Neural cell (in vitro differentiated cells): Measurements from ENCODE around the gene KIN. TPM values are rescaled to one million over a fixed set of nuclear protein-coding genes. Genes with fewer than 3 reads are reported as not detected.
A peak's percentile ranks its signal among the peaks of the same experiment; 100 is the strongest.

ENCODE experiments used
- H2AFZ ChIP-seq: fragments of 200-600, 300-800 bp; sonication (generic), shearing (Covaris generic); 2 replicates; pipeline ENCODE4 v1.6.0; 2014; ENCODE audit warnings: low read depth, mild to moderate bottlenecking, antibody characterized with exemption, low read length, moderate library complexity
- H3F3A ChIP-seq: fragments of 200-600 bp; shearing (Covaris generic); 2 replicates; pipeline ENCODE4 v1.6.1; 2016; ENCODE audit warnings: mild to moderate bottlenecking, moderate library complexity, mixed read lengths, antibody characterized with exemption, low read length; ENCODE audit not compliant: insufficient read depth, poor library complexity, severe bottlenecking
- H3K27ac ChIP-seq: fragments of 200-600, 300-800 bp; sonication (generic), shearing (Covaris generic); 2 replicates; pipeline ENCODE4 v1.5.1; 2014; ENCODE audit warnings: mild to moderate bottlenecking, low read length, moderate library complexity
- H3K27me3 ChIP-seq: fragments of 300-800, 200-600 bp; sonication (generic), shearing (Covaris generic); 2 replicates; pipeline ENCODE4 v1.6.0; 2014; ENCODE audit warnings: mild to moderate bottlenecking, low read depth, low read length, moderate library complexity; ENCODE audit not compliant: insufficient read depth
- H3K36me3 ChIP-seq: fragments of 300-800, 200-600 bp; sonication (generic), shearing (Covaris generic); 2 replicates; pipeline ENCODE4 v1.5.1; 2014; ENCODE audit warnings: mild to moderate bottlenecking, antibody characterized with exemption, low read length, moderate library complexity; ENCODE audit not compliant: insufficient read depth
- H3K4me2 ChIP-seq: fragments of 300-800, 200-600 bp; sonication (generic), shearing (Covaris generic); 2 replicates; pipeline ENCODE4 v1.6.0; 2014; ENCODE audit warnings: mild to moderate bottlenecking, low read length
- H3K4me3 ChIP-seq: fragments of 300-800, 200-600 bp; sonication (generic), shearing (Covaris generic); 2 replicates; pipeline ENCODE4 v1.5.1; 2014; ENCODE audit warnings: mild to moderate bottlenecking, low read length, moderate library complexity
- H3K79me2 ChIP-seq: fragments of 200-600 bp; shearing (Covaris generic); replicated peaks from 2 replicates; pipeline ENCODE4 v1.6.0; 2014; ENCODE audit warnings: mild to moderate bottlenecking, low read length, moderate library complexity; ENCODE audit not compliant: insufficient read depth
- H3K9ac ChIP-seq: fragments of 300-800, 200-600 bp; sonication (generic), shearing (Covaris generic); 2 replicates; pipeline ENCODE4 v1.6.1; 2016; ENCODE audit warnings: mild to moderate bottlenecking, low read length, mixed read lengths
- H3K9me2 ChIP-seq: fragments of 200-600 bp; shearing (Covaris generic); 2 replicates; pipeline ENCODE4 v1.6.1; 2016; ENCODE audit warnings: mild to moderate bottlenecking, low read length, mixed read lengths; ENCODE audit not compliant: insufficient read depth
- H3K9me3 ChIP-seq: fragments of 200-600, 300-800 bp; sonication (generic), shearing (Covaris generic); 2 replicates; pipeline ENCODE4 v1.6.1; 2016; ENCODE audit warnings: mild to moderate bottlenecking, mixed run types, low read length, moderate library complexity, mixed read lengths
- H4K20me1 ChIP-seq: fragments of 200-600 bp; shearing (Covaris generic); 2 replicates; pipeline ENCODE4 v1.6.1; 2016; ENCODE audit warnings: mild to moderate bottlenecking, mixed run types; ENCODE audit not compliant: insufficient read depth
- EP300 ChIP-seq: fragments of 450-650 bp; conservative IDR thresholded peaks from 2 replicates; pipeline ENCODE4 v1.6.1; 2014; ENCODE audit warnings: antibody characterized with exemption, mild to moderate bottlenecking, moderate library complexity; ENCODE audit not compliant: poor library complexity, severe bottlenecking
- EZH2 ChIP-seq: fragments of 200-600, 300-800 bp; shearing (Covaris generic), sonication (generic); IDR thresholded peaks from 2 replicates; pipeline ENCODE4 v1.6.1; 2014; ENCODE audit warnings: antibody characterized with exemption, low read length, borderline replicate concordance, mild to moderate bottlenecking; ENCODE audit not compliant: insufficient read depth, poor library complexity, severe bottlenecking
- MXI1 ChIP-seq: fragments of 450-650 bp; conservative IDR thresholded peaks from 2 replicates; pipeline ENCODE4 v1.6.1; 2014; ENCODE audit warnings: antibody characterized with exemption, mild to moderate bottlenecking; ENCODE audit not compliant: poor library complexity, severe bottlenecking
- POLR2AphosphoS5 ChIP-seq: IDR thresholded peaks from 2 replicates; pipeline ENCODE4 v1.6.1; 2012
- RAD21 ChIP-seq: fragments of 450-650 bp; conservative IDR thresholded peaks from 2 replicates; pipeline ENCODE4 v1.6.1; 2014; ENCODE audit warnings: antibody characterized with exemption, mild to moderate bottlenecking, moderate library complexity
- REST ChIP-seq: IDR thresholded peaks from 2 replicates; pipeline ENCODE4 v1.6.1; 2012; ENCODE audit warnings: borderline replicate concordance
- SMC3 ChIP-seq: fragments of 450-650 bp; conservative IDR thresholded peaks from 2 replicates; pipeline ENCODE4 v1.6.1; 2014; ENCODE audit warnings: antibody characterized with exemption, mild to moderate bottlenecking, moderate library complexity; ENCODE audit not compliant: poor library complexity
- TAF1 ChIP-seq: IDR thresholded peaks from 2 replicates; pipeline ENCODE4 v1.6.1; 2012; ENCODE audit warnings: low read depth
- polyA plus RNA-seq: library from polyadenylated mRNA; depleted of rRNA; stranded (reverse); fragments of >200 nt; gene quantifications from 2 replicates; pipeline ENCODE4 v1.2.3, GENCODE V29; 2014
- TF ChIP-seq, protein P1 (sequence below): fragments of 450-650 bp; IDR thresholded peaks from 2 replicates; pipeline ENCODE4 v1.5.1; 2014; ENCODE audit warnings: antibody characterized with exemption, mild to moderate bottlenecking, moderate library complexity; ENCODE audit not compliant: poor library complexity, severe bottlenecking

Gene KIN
- polyA plus RNA-seq, 1 donor from 2014 or later: 24.4 TPM

DNA sequence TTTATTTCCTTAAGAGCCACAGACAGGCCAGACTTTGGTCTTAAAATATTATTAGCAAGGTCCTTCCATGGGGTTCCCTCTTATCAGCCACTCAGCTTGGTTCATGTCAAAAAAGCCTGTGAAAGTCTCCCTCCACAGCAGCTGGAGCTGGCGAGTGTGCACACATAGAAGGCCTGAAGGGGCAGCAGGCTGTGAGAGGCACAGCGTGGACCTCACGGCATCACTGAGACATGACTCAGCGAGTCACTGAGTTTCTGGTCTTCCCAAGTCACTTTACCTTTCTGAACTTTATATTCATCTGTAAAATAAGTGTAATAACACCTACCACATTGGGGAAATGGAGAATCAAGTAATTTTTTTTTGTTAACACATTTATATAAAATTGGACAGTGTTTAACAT, 39.2 kb upstream of the KIN start:
- Histone ChIP-seq H3K4me3 (no peak overlapping the region), H3K9me3 (no peaks in the 10 kb centered on the region), H4K20me1 (no peaks in the 10 kb centered on the region), H3K9me2 (no peaks in the 10 kb centered on the region), H3K4me2 (no peak overlapping the region), H3F3A (no peaks in the 10 kb centered on the region), H3K27ac (no peak overlapping the region), H3K79me2 (peaks cover 5% of the 10 kb centered on the region), H3K9ac (no peak overlapping the region), H2AFZ (no peak overlapping the region), H3K36me3 (no peaks in the 10 kb centered on the region), H3K27me3 (no peaks in the 10 kb centered on the region)
- TF ChIP-seq REST (no peak), TAF1 (no peak), MXI1 (no peak), SMC3 (no peak), RAD21 (no peak), EP300 (no peak), EZH2 (no peak)
- TF ChIP-seq, protein P1, sequence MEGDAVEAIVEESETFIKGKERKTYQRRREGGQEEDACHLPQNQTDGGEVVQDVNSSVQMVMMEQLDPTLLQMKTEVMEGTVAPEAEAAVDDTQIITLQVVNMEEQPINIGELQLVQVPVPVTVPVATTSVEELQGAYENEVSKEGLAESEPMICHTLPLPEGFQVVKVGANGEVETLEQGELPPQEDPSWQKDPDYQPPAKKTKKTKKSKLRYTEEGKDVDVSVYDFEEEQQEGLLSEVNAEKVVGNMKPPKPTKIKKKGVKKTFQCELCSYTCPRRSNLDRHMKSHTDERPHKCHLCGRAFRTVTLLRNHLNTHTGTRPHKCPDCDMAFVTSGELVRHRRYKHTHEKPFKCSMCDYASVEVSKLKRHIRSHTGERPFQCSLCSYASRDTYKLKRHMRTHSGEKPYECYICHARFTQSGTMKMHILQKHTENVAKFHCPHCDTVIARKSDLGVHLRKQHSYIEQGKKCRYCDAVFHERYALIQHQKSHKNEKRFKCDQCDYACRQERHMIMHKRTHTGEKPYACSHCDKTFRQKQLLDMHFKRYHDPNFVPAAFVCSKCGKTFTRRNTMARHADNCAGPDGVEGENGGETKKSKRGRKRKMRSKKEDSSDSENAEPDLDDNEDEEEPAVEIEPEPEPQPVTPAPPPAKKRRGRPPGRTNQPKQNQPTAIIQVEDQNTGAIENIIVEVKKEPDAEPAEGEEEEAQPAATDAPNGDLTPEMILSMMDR: no peak

- Histone ChIP-seq H4K20me1 (no peaks in the 10 kb centered on the region), H3K79me2 (peaks cover 20% of the 10 kb centered on the region), H3K9me3 (no peaks in the 10 kb centered on the region), H3K4me2 (no peak overlapping the region), H3K27ac (no peak overlapping the region), H3F3A (no peaks in the 10 kb centered on the region), H3K4me3 (no peak overlapping the region), H3K9me2 (no peaks in the 10 kb centered on the region), H2AFZ (no peak overlapping the region), H3K36me3 (no peaks in the 10 kb centered on the region), H3K9ac (no peak overlapping the region), H3K27me3 (no peaks in the 10 kb centered on the region)
- TF ChIP-seq EP300 (no peak), EZH2 (no peak), TAF1 (no peak), SMC3 (no peak), RAD21 (no peak), POLR2AphosphoS5 (no peak), MXI1 (no peak)
These were observed 36.5 kb upstream of the KIN start for GRCh38 chr10:7824251-7824650.

GRCh38 chr10:7819121-7819460, 31.3 kb upstream of the KIN start:
- Histone ChIP-seq H3K27ac (peak overlapping the region; percentile 82), H3K9me2 (no peaks in the 10 kb centered on the region), H3K4me2 (peak overlapping the region; percentile 61), H3K79me2 (peaks cover 17% of the 10 kb centered on the region), H3K9me3 (no peaks in the 10 kb centered on the region), H3K4me3 (peak overlapping the region; percentile 99), H4K20me1 (no peaks in the 10 kb centered on the region), H3K27me3 (no peaks in the 10 kb centered on the region), H3F3A (no peaks in the 10 kb centered on the region), H3K9ac (peak overlapping the region; percentile 82), H2AFZ (peak overlapping the region; percentile 92), H3K36me3 (no peaks in the 10 kb centered on the region)
- TF ChIP-seq SMC3 (peak; percentile 37), POLR2AphosphoS5 (no peak), MXI1 (no peak), REST (no peak), TAF1 (no peak), RAD21 (peak; percentile 38), EP300 (no peak), EZH2 (no peak)
- TF ChIP-seq, protein P1: peak; percentile 43
